ENCODE results near the gene PDE6H.

The PDE6H gene

DNA sequence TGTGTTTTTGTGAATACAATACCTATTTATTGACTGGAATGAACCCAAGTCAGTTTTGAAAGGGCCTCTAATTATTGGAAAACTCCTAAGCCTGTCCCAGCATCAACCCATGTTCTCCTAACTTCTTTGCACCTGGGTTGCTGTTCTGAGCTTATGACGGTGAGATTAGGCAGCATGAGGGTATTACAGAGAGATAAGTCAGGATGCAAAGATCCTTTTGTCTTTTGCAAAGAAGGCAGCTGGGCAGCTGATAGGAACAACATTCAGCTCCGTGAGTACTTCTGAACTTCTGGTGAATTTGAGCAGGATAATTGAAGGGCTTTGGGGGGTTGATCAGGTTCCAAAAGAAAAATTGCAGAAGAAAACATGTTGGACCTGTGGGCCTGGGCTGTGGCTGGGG is at the start of gene PDE6H:
Gene PDE6H (plus strand): TSS at position 227 of the 400 bp plus-strand sequence. CDS start 4,971 bp downstream, outside the sequence.
- no peak for DNase-seq (ENCODE audit: low read depth)

DNA sequence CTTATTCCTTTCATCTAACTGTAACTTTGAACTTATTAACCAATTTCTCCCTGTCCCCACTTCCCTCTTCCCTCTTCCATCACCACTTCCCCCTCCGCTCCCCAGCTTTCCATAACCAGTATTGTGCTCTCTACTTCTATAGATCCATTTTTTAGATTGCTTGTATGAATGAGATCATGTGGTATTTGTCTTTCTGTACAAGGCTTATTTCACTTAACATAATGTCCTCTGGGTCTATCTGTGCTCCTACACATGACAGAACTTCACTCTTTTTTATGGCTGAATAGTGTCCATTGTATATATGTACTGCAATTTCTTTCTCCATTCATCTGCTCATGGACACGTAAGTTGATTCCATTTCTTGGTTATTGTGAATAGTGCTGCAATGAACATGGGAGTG is 48.9 kb upstream of the PDE6H start:
- no peak for DNase-seq (ENCODE audit: low read depth)

DNA sequence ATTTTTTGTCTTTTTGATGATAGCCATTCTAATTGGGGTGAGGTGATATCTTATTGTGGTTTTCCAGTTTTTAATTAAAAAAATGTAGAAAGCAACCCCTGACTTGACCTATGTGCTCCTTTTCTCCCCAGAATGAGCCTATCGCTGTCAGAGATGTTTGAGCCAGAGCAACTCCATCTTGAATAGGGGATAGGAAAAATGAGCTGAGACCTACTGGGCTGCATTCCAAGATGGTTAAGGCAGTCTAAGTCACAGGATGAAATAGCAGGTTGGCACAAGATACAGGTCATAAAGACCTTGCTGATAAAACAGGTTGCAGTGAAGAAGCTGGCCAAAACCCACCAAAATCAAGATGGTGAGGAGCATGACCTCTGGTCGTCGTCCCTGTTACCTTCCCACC is 48.3 kb upstream of the PDE6H start:
- DNase-seq (ENCODE audit: low read depth): no peak

DNA sequence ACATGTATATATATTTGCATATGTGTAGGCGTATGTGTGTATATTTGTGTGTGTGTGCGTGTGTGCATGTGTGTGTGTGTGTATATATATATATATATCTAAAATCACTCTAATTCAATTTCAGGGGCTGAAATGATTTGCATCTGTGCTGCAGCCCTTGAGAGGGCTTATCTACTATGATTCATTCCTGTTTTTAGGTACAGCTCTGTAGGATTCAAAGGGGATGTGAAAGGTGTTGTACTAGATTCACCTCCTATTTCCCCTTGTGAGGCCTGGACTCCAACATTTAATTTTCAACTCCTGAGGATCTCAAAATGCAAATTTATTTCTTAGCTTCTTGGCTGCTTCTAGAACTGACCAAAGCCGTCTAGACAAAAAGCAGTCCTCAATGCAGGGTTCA is 45.6 kb upstream of the PDE6H start:
- DNase-seq (ENCODE audit: low read depth): no peak

DNA sequence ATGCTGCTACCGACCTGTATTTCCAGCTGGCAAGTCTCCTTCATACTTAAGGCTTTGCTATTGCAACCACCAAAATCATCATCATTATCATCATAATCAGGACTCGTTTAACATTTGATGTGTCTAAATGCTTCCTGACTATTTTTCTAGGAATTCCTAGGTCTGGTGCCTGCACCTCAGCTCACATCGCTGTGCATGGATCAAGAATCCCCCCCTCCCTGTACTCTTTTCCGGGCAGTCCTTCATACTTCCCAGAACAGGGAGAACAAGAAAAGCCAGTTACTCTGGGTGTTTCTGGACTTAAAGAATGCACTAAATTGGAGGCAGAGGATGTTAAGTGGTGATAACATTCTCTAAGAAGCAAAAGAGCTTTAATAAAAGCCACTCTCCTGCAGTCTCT is 43.9 kb upstream of the PDE6H start:
- no peak for DNase-seq (ENCODE audit: low read depth)

DNA sequence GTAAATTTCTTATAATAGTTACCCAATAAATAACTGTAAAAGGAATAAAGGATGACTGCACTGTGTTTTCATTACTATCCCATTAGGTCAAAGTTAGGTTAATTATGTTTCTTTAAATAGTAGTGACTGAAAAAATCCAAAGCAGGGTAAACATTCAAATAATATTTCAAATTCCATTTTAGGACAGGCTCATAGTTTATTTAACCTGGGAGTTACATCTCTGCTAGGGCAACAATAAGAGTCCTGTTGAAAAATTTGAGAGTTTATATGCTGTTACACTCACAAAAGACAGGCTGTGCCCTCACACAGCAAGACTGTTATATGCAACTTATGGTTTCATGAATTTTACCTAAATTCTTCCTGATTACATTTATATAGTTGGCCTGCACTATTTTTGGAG is 42.5 kb upstream of the PDE6H start:
- DNase-seq (ENCODE audit: low read depth): no peak

DNA sequence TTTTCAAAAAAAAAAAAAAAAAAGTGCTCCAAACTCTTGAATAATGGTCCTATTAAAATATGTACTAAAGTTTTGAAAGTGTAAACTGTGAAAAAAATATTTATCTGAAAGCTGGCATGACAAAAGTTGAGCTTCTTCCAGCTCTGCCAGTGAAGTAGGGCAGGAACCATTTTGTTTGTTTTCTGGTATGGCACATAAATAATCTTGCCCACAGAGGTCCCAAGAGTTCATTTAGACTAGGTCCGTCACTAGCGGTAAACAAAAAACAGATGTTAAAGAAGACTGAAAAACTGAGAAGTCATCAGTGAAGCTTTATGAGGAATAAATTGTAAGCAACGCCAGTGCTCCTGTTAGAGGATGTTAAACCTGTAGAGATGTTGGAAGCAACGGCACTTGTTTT is 41.5 kb upstream of the PDE6H start:
- no peak for DNase-seq (ENCODE audit: low read depth)

DNA sequence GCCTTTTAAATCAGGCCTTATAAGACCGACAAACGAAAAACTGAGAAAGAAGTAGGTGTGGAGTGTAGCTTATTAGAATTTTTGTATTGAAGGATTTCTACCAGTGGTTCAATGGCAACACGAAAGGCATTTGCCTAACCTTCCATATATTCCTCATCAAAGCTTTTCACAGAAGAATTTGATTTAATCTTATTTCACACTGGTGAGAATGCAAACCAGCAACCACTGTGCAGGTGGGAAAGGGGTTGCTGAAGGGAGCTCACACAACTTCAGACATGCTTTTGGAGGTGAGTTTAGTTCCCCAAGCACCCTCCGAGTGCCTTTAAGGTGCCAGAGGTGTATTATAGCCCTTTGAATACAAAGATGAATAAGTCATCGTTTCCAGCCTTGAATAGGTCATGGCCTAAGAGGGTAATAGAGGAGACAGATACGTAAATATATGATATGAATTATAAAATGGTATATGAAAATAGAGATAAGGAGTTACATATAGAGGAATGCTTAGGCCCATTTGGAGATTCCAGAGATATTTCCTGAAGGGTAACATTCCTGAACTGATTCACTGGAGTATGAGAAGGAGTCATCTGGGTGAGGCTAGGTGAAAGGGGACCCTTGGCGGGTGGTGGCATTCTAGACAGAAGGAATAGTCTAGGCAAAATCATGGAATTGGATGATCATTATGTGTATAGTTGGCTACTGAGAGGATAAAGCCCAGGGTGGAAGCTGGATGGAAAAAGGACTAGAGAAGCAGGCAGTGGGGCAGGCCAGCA is 40.9 kb upstream of the PDE6H start:
- no peak for DNase-seq (ENCODE audit: low read depth)

DNA sequence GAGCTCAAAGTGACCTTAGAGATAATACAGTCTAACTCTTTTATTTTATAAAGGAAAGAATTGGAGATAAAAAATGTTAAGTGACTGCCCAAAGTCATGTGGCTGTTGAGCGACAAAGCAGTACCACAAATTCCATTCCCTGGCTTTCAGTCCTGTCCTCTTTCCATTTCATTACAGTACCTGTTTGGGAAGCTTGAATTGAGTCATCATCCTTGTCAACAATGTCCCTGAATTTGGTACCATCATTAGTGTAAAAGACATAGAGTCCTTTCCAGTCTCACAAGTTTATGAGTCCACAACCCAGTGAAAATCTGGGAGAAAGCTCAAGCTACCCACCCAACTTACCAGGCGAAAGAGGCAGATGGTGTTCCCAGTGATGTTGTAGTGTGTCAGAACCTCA is 38.3 kb upstream of the PDE6H start:
- no peak for DNase-seq (ENCODE audit: low read depth)

DNA sequence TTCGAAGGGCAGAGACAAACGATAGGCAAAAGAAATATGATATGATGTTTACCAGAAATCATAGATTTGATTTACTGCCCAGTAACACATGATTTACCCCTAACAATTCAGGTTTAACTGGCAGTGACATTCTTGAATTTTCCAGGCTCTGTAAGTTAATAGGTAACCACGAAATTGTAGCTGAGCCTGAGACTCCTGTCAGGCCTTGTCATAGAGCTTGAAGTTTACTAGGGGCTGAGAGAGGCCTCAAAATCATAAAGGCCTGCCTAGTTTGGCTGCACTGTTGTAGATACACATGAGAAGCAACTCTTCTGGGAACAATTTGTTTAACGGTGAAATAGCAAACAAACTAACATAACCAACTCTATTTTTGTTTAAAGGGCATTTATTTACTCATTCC is 37.8 kb upstream of the PDE6H start:
- DNase-seq (ENCODE audit: low read depth): no peak

DNA sequence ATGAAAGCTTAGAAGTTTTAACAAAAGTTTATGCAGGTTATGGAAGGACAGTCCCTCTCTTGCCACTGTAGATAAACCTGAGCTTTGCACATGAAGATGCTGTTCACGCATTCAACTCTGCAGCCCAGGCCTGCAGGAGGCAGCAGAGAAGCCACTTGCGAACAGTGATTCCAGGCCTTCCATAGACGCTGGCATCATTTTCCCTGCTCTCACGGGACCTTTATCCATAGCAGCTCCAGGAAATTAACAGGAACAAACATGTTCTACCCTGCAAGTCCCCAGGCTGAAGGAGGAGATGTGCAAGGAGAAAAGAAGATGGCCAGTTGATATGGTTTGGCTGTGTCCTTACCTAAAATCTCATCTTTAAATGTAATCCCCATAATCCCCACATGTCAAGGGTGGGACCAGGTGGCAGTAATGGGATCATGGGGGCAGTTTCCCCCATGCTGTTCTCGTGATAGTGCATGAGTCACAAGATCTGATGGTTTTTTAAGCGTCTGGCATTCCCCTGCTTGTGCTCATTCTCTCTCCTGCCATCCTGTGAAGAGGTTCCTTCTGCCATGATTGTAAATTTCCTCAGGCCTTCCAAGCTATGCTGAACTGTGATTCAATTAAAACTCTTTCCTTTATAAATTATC is 36.5 kb upstream of the PDE6H start:
- no peak for DNase-seq (ENCODE audit: low read depth)

DNA sequence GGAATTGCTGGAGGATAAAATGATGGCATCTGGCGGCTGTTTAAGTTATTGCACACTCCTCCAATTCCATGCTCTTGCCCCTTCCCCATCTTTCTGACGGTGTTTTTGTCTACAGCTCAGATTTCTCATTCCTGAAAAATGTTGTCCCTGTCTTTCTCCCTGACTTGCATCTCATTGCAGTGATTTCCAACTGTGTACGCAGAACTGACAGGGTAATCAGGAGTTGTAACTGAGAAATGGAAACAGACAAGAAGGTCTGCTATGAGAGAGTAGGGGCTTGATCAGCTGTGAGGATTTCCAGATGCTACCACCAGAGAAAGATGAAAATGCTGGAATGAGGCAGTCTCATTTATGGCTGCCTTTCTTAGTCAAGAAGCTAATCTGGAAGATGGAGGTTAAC is 35.8 kb upstream of the PDE6H start:
- DNase-seq (ENCODE audit: low read depth): no peak

DNA sequence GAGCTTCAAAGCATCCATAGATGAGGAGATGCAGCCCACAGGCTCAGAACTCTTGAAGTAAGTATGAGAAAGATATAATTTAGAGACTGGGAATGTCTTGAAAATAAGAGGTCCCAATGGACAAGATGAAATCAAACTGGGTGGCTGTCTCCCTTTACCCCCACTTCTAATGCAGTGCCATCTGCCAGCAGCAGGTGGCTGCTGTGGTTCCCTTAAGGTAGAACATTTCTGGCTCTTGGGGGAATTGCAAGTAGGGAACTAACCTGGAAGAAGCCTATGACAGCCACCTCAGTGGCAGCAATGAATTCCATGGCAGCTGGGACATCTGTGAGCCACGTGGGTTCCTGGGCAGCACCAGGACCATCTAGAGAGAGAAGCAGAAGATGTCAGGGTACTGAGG is 35.2 kb upstream of the PDE6H start:
- no peak for DNase-seq (ENCODE audit: low read depth)

DNA sequence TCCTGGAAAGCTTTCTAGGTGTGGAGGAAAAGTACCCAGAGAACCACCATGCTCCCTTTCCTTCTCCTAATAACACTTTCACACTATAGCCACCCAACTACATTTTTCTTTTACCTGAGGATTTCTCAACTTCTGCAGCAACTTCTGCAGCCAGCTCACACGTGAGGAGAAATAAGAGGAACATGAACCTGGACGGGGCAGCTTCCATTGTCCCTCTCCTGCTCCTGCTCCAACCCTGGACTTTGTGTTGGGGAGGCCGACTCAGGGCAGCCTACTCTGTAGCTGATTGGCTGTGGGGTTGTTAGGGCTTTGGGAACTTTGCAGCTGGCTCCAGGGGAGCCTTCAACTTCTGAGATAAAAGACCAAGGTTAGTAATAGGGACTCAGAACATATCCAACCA is 34.5 kb upstream of the PDE6H start, which contains the start of gene ERP27:
Gene ERP27 (minus strand): TSS at position 237 of the 400 bp plus-strand sequence. CDS start 29 bp downstream, at position 208.
- DNase-seq (ENCODE audit: low read depth): no peak

DNA sequence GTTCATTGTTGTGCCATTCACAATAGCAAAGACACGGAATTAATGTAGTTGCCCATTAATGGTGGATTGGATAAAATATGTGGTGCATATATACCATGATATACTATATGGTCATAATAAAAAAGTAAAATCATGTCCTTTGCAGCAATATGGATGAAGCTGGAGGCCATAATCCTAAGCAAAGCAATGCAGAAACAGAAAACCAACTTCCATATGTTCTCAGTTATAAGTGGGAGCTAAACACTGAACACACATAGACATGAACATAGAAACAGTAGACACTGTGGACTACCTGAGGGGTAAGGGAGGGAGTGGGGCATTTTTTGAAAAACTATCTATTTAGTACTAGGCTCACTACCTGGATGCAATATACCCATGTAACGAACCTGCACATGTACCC is 31.5 kb upstream of the PDE6H start:
- no peak for DNase-seq (ENCODE audit: low read depth)

DNA sequence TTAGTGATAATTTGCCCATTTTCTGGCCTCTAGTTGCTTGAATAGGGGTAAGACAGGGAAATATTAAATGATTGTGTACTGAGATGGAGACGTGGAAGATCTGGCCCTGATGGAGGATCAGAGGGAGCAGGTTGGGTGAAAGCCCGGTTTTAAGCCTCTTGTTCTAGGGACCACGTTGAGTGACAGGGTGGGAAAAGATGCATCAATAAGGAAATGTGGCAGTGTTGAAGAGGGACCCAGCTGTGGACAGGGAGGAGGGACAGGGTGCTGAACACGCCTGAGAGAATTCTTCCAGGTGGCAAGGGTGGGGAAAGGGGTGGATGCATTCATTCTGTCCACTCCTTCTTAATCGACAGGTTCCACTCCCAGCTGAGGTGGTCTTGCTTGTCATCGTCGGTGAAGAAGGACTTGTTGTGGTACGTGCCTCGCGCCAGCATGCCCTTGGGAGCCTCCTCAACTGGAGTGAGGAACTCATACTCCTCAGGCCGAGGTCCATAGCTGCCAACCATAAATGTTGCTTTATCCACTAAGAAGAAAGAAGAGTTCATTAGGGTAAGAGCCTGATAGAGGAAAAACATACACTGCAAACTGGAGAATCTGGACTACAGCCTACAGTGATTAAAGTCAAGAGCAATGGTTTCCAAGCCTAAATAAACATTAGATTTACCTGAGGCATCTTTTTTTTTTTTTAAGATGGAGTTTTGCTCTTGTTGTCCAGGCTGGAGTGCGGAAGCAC is 30.5 kb upstream of the PDE6H start:
- no peak for DNase-seq (ENCODE audit: low read depth)

DNA sequence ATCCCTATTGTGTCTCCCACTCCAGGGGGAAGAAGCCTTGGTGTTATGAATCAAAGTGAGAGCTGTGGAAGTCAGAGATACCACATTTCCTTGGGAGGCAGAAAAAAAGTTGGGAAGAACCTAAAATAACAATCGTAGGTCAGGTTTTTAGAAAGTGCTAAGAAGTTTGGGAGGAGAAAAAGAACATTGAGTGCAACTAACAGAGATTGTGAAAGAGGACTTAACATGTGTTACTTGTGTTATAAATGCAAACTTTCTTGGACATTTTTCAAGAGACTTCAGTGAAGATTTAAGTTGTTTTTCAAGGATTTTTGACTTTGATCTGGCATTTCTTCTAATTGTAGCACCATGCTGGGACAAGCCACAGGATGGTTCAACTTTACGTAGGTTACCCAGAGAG is 26.7 kb upstream of the PDE6H start:
- DNase-seq (ENCODE audit: low read depth): no peak

DNA sequence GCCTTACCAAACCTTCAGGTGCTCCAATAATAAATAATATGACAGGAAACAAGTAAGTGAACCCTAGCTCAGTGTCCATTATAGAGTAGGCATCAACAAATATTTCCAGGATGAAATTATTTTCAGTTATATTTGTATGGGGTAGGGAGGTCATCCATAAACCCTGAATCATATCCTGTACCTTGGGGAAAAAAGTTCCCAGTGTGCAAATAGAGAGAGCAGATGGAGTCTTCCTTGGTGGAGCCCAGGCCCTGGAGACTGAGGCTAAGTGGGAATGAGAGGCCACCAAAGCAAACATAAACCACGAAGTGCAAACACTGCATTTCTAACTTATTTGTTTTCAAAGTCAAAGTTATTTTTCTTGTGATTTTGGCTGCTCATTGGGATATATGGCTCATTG is 26.0 kb upstream of the PDE6H start:
- DNase-seq (ENCODE audit: low read depth): no peak

DNA sequence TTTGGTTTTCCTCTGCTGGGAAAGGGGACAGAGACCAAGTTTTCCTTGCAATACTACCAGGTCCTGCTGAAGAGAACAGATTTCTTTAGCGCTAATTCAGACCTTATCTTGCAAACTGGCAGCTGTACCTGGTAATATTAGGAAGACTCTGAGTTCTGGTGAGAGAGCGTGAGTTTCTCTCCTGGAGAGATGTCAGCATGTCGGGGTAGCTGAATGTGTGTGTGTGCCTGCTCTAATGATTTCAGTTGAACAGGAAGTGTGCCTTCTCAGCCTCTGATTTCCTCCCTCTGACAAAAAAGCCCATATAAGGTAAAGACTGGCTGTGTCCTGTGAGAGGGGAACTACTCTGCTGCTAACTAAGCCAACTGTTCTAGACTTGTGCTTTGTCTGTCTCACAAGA is 24.2 kb upstream of the PDE6H start:
- peak; percentile 55 for DNase-seq (ENCODE audit: low read depth)

DNA sequence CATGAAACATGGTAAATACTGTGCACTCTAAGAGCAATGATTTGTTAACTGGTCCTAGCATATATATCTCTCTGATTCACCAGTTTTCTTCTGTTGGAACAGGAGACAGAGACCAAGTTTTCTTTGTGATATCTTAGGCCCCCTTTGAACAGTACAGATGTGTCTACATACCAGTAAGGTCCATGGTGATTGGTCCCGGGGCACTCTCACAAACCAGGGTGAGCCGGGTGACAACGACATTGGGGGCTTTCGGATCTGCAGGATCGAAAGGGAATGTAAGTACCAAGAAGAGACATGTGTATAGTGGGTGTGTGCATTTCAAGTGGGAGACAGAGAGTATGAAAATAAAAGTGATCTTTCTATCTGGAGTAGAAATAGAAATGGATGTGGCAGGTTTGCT is 23.2 kb upstream of the PDE6H start:
- DNase-seq (ENCODE audit: low read depth): no peak

DNA sequence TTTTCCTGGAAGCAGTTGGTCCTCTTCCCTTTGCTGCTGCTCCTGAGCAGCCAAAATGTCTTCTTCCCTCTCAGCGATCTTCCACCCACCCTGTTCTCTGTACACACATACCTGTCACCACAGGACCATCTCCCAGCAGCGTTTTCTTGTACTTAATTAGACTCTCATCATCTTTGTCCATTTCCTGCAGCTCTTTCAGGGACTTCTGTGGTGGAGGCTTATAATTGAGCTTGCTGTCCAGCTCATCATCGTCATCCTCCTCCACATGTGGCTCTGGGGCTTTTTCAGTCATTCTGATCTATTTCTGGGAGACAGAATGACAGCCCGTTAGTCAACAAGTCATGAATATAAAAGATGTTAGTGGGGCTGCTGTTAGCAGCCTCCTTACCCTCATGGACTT is 22.4 kb upstream of the PDE6H start:
- DNase-seq (ENCODE audit: low read depth): no peak

DNA sequence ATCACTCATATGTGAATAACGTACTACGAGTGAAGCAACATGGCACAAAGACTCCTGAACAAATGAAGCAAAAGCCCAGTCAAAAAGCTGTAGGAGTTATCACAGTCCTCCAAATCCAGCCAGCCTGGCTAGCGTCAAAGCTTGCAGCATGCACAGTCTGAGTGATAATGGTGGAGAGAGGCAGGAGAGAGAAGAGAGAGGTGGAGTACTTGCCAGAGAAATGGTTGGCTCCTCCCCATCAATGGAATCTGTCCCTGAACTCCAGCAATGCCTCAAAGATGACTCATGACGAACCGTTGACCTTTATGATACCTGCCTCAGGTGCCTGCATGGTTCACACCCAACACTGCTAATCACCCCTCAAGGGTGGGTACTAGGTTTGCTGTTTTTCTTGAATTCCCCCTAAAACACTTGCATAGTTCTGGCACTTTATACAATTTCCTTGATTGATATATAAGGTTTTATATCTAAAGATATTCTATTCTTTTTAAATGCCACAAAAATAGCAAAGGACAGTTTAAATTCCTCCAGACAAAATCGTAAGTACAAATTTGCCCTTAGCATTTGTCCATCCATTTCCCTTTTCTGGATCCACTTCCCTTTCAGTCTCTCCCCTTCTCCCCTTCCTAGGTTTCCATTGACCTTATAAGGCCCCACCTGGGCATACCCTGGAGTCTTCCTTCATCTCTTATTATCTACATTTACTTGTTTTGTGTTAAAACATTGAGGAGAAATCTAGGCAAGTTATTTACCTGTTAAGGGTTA is 21.7 kb upstream of the PDE6H start:
- DNase-seq (ENCODE audit: low read depth): no peak
